H1 (cell line): ENCODE measurements around the gene SLC39A11. TPM values are rescaled to one million over a fixed set of nuclear protein-coding genes. Genes with fewer than 3 reads are reported as not detected.

Experiments
- CTCF ChIA-PET: fragments of 300-600 bp; sonication (Branson Sonifier 250); formaldehyde crosslinking; loops from one replicate; lab custom pipeline; 2021; ENCODE audit not compliant: partially characterized antibody; lab: Charles Lee
- POLR2A ChIA-PET: fragments of 300-600 bp; sonication (Branson Sonifier 250); formaldehyde crosslinking; loops from one replicate; lab custom pipeline; 2021; ENCODE audit warnings: inconsistent platforms; ENCODE audit not compliant: partially characterized antibody; lab: Charles Lee
- DNase-seq, 2 experiments: peaks; one replicate each; pipeline versions ENCODE4 v3.0.0 to v3.0.0-alpha.2; 2010 to 2022; ENCODE audit warnings: low spot score in 2 of 2, low read depth in 1 of 2, mixed read lengths in 1 of 2
- FAIRE-seq: peaks from 2 replicates; lab custom pipeline; 2011; peaks lifted over from hg19 to GRCh38; lab: Jason Lieb, UNC
- H2AFZ ChIP-seq: 2 replicates; pipeline ENCODE4 v1.8.1; 2012; ENCODE audit warnings: low read length, inconsistent platforms
- H2AK5ac ChIP-seq: 2 replicates; pipeline ENCODE4 v1.6.1; 2013; ENCODE audit warnings: low read depth, low read length
- H2BK120ac ChIP-seq: replicated peaks from 2 replicates; pipeline ENCODE3; 2013; ENCODE audit warnings: low read depth, low read length, inconsistent platforms
- H2BK12ac ChIP-seq: 2 replicates; pipeline ENCODE4 v1.6.1; 2013; ENCODE audit warnings: low read depth, low read length
- H2BK15ac ChIP-seq: 2 replicates; pipeline ENCODE4 v1.6.1; 2013; ENCODE audit warnings: low read length
- H2BK20ac ChIP-seq: 2 replicates; pipeline ENCODE4 v1.6.1; 2013; ENCODE audit warnings: low read length
- H2BK5ac ChIP-seq: 2 replicates; pipeline ENCODE4 v1.6.1; 2013; ENCODE audit warnings: low read depth, low read length
- H3K14ac ChIP-seq: 2 replicates; pipeline ENCODE4 v1.6.1; 2013; ENCODE audit warnings: inconsistent platforms; ENCODE audit not compliant: insufficient read length
- H3K18ac ChIP-seq: 2 replicates; pipeline ENCODE4 v1.6.1; 2013; ENCODE audit warnings: low read length; ENCODE audit errors: extremely low read depth
- H3K23ac ChIP-seq: 2 replicates; pipeline ENCODE4 v1.6.1; 2013; ENCODE audit warnings: inconsistent platforms; ENCODE audit not compliant: insufficient read length
- H3K23me2 ChIP-seq: 2 replicates; pipeline ENCODE4 v1.6.1; 2013; ENCODE audit warnings: low read depth, low read length
- H3K27ac ChIP-seq: 2 replicates; pipeline ENCODE4 v1.6.1; 2011; ENCODE audit warnings: low read depth, low read length, inconsistent platforms
- H3K27me3 ChIP-seq, 4 experiments: replicated peaks in 1 of 4; 1 replicate in 1 of 4; 2 replicates in 3 of 4; pipeline versions ENCODE4 v1.6.1 to v1.8.1; 2011 to 2013; ENCODE audit warnings: low read length in 3 of 4, mild to moderate bottlenecking in 3 of 4, inconsistent platforms in 2 of 4, mixed read lengths in 2 of 4, moderate library complexity in 1 of 4; ENCODE audit not compliant: control insufficient read depth in 3 of 4, insufficient read depth in 3 of 4; ENCODE audit errors: extremely low read depth in 1 of 4
- H3K36me3 ChIP-seq, 4 experiments: 2 replicates each; pipeline versions ENCODE4 v1.6.1 to v1.8.1; 2011 to 2013; ENCODE audit warnings: mild to moderate bottlenecking in 4 of 4, low read length in 3 of 4, moderate library complexity in 2 of 4, control low read depth in 1 of 4, inconsistent platforms in 1 of 4; ENCODE audit not compliant: insufficient read depth in 4 of 4, control insufficient read depth in 2 of 4
- H3K4ac ChIP-seq: replicated peaks from 2 replicates; pipeline ENCODE3; 2013; ENCODE audit warnings: low read length, low read depth, mixed read lengths, inconsistent platforms; ENCODE audit not compliant: insufficient read length
- H3K4me1 ChIP-seq, 4 experiments: replicated peaks in 1 of 4; 1 replicate in 1 of 4; 2 replicates in 3 of 4; pipeline versions ENCODE4 v1.6.1 to v1.8.1; 2011 to 2013; ENCODE audit warnings: low read length in 3 of 4, inconsistent platforms in 2 of 4, mixed read lengths in 1 of 4; ENCODE audit not compliant: insufficient read depth in 4 of 4, control insufficient read depth in 3 of 4
- H3K4me2 ChIP-seq, 2 experiments: 2 replicates each; pipeline versions ENCODE4 v1.6.1 to v1.8.1; 2011 to 2013; ENCODE audit warnings: low read depth in 2 of 2, low read length in 2 of 2, control low read depth in 1 of 2, inconsistent platforms in 1 of 2, mild to moderate bottlenecking in 1 of 2; ENCODE audit not compliant: insufficient read depth in 1 of 2
- H3K4me3 ChIP-seq, 4 experiments: fragments of 200-600, 300-600 bp in 1 of 4; sonication (generic), shearing (Covaris generic), sonication (Bioruptor Twin) in 1 of 4; 2 replicates each; pipeline versions ENCODE4 v1.5.1 to v1.8.1; 2011 to 2016; ENCODE audit warnings: low read length in 4 of 4, low read depth in 3 of 4, control low read depth in 2 of 4, inconsistent platforms in 2 of 4, mild to moderate bottlenecking in 2 of 4, mixed read lengths in 1 of 4, moderate library complexity in 1 of 4; ENCODE audit not compliant: insufficient read depth in 2 of 4; ENCODE audit errors: extremely low read depth in 1 of 4
- H3K56ac ChIP-seq: replicated peaks from 2 replicates; pipeline ENCODE3; 2013; ENCODE audit warnings: low read depth, mild to moderate bottlenecking, mixed read lengths, low read length, inconsistent platforms; ENCODE audit not compliant: insufficient read length
- H3K79me1 ChIP-seq: 2 replicates; pipeline ENCODE4 v1.6.1; 2013; ENCODE audit warnings: low read depth, low read length, control low read depth
- H3K79me2 ChIP-seq, 2 experiments: 2 replicates each; pipeline versions ENCODE4 v1.6.1 to v1.8.1; 2012 to 2013; ENCODE audit warnings: low read length in 2 of 2, mild to moderate bottlenecking in 2 of 2, inconsistent platforms in 1 of 2; ENCODE audit not compliant: insufficient read depth in 2 of 2, control insufficient read depth in 1 of 2
- H3K9ac ChIP-seq, 4 experiments: replicated peaks in 1 of 4; 1 replicate in 1 of 4; 2 replicates in 3 of 4; pipeline versions ENCODE4 v1.6.1 to v1.8.1; 2011 to 2013; ENCODE audit warnings: low read depth in 3 of 4, low read length in 3 of 4, control low read depth in 2 of 4, mild to moderate bottlenecking in 2 of 4, moderate library complexity in 2 of 4, inconsistent platforms in 1 of 4; ENCODE audit errors: extremely low read depth in 1 of 4
- H3K9me3 ChIP-seq, 2 experiments: 2 replicates each; pipeline versions ENCODE4 v1.6.1 to v1.8.1; 2012 to 2013; ENCODE audit warnings: mild to moderate bottlenecking in 2 of 2, moderate library complexity in 2 of 2, control low read depth in 1 of 2, inconsistent platforms in 1 of 2, low read depth in 1 of 2, low read length in 1 of 2, mixed read lengths in 1 of 2; ENCODE audit not compliant: insufficient read depth in 2 of 2
- H4K20me1 ChIP-seq, 2 experiments: replicated peaks in 1 of 2; 2 replicates each; pipeline versions ENCODE3 to v1.8.1; 2011 to 2013; ENCODE audit warnings: inconsistent platforms in 2 of 2, low read length in 2 of 2, mild to moderate bottlenecking in 1 of 2; ENCODE audit not compliant: insufficient read depth in 2 of 2, control insufficient read depth in 1 of 2
- H4K5ac ChIP-seq: 2 replicates; pipeline ENCODE4 v1.6.1; 2013; ENCODE audit warnings: low read length, low read depth, mixed read lengths, inconsistent platforms; ENCODE audit not compliant: insufficient read length
- H4K8ac ChIP-seq: 2 replicates; pipeline ENCODE4 v1.8.0; 2013; ENCODE audit warnings: mild to moderate bottlenecking, moderate library complexity, low read length, inconsistent platforms; ENCODE audit not compliant: insufficient read depth; ENCODE audit errors: extremely low read depth
- H4K91ac ChIP-seq: replicated peaks from 2 replicates; pipeline ENCODE3; 2013; ENCODE audit warnings: low read length, mixed read lengths, inconsistent platforms; ENCODE audit not compliant: insufficient read length
- HDAC2 ChIP-seq, 2 experiments: fragments of 300-600 bp in 1 of 2; sonication (generic) in 1 of 2; IDR thresholded peaks; 2 replicates each; pipeline ENCODE4 v1.6.1; 2011 to 2012; ENCODE audit warnings: low read depth in 2 of 2, low read length in 2 of 2, mild to moderate bottlenecking in 2 of 2, moderate library complexity in 2 of 2, borderline replicate concordance in 1 of 2, inconsistent platforms in 1 of 2
- HDAC6 ChIP-seq: IDR thresholded peaks from one replicate; pipeline ENCODE4 v1.7.1; 2012; ENCODE audit warnings: low read depth, mild to moderate bottlenecking, inconsistent platforms, low read length, moderate library complexity
- PHF8 ChIP-seq: fragments of 200-600 bp; sonication (generic); conservative IDR thresholded peaks from 2 replicates; pipeline ENCODE4 v1.7.1; 2012; ENCODE audit warnings: low read depth, mild to moderate bottlenecking, inconsistent platforms, low read length, moderate library complexity
- RFX5 ChIP-seq: IDR thresholded peaks from 2 replicates; pipeline ENCODE4 v1.6.1; 2011; ENCODE audit warnings: low read depth, low read length, improper control_type of control experiment, borderline replicate concordance
- SIN3A ChIP-seq, 2 experiments: IDR thresholded peaks in 1 of 2; conservative IDR thresholded peaks in 1 of 2; 2 replicates each; pipeline ENCODE4 v1.6.1; 2011 to 2012; ENCODE audit warnings: low read length in 2 of 2, improper control_type of control experiment in 1 of 2, low read depth in 1 of 2, mild to moderate bottlenecking in 1 of 2
- SIX5 ChIP-seq: IDR thresholded peaks from 2 replicates; pipeline ENCODE4 v1.6.1; 2011; ENCODE audit warnings: mild to moderate bottlenecking, low read depth, low read length
- WGBS, 2 experiments: shearing (Covaris generic) in 1 of 2; methylation state at CpG; one replicate each; pipeline versions ENCODE4 v1.1.6 to v1.1.7; 2013 to 2015; ENCODE audit warnings: low lambda C conversion rate in 2 of 2, mixed read lengths in 2 of 2, inconsistent platforms in 1 of 2, low coverage in 1 of 2, missing lambda C conversion rate in 1 of 2; ENCODE audit not compliant: insufficient replicate concordance in 2 of 2, insufficient coverage in 1 of 2, insufficient read length in 1 of 2; ENCODE audit errors: extremely low coverage in 1 of 2, missing lambda C conversion rate in 1 of 2; 5-methylcytosine and 5-hydroxymethylcytosine counted together
- polyA plus RNA-seq, 7 experiments: library from polyadenylated mRNA; depleted of rRNA in 3 of 7; stranded (reverse) in 5 of 7; unstranded in 2 of 7; fragments of >200 nt in 5 of 7; fragments of 200-250 nt in 2 of 7; gene quantifications; 1 replicate in 5 of 7; 2 replicates in 1 of 7; 4 replicates in 1 of 7; pipeline versions ENCODE4 v1.2.1 to v1.2.3, GENCODE V29; 2011 to 2013; ENCODE audit warnings: missing spikeins in 2 of 7, mixed read lengths in 2 of 7
- total RNA-seq: library from RNA; stranded (reverse); fragmentation: NEBNext Ultra II Directional; extraction: Animal tissue kit (Norgen Biotek cat#: 25700); gene quantifications from 2 replicates; pipeline ENCODE4 v1.2.1, GENCODE V29; 2021
- TF ChIP-seq, protein P1 (sequence below): IDR thresholded peaks from 2 replicates; pipeline ENCODE4 v1.6.1; 2011; ENCODE audit warnings: low read depth, mild to moderate bottlenecking, low read length; ENCODE audit not compliant: insufficient read depth

SLC39A11 gene
- total and polyA plus RNA-seq, 2 of the 8 experiments (the other 6 are each of a cell fraction or from before 2014, with no cell fraction given), result 12.2 to 19.6 TPM

DNA sequence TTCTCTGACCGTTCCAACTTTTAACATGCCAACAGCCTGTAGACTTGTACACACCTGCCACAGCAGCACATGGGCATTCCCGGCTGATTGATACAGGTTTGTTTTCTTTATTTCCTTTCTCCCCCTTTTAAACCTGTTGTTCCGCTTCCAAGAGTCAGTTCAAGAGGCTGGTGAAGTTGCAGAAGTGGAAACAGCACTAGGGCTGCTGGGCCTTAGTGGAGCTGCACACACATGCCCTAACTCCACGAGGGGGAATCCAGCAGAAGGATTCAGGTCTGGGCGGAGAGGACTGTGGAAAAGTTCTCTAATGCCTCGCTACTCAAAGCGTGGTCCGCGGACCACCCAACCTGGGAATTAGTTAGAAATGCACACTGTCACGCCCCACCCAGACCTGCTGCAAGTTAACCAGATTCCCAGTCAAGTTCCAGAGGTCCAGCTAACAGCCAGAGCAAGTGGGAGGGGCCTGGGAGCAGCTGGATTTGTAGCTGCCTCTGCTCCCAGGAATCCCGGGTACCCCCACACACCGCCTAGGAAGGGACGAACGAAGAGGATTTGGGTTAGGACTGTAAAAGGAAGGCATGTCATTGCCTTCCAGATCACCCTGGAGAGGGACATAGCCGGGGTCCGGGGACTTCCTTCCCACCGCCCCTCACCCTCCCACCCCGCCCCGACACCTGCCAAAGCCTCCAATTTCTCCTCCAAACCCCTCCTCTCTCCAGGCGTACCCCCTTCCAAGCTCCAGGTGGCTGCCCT, 542 bp downstream of the SLC39A11 start:
- H3K27me3 ChIP-seq, result 0 out of 7 replicates have a peak, but pooled peaks cover 0 to 2% (median 0%) of the 10 kb centered on the region in 4 experiments
- no peak overlapping the region for H3K4ac ChIP-seq
- H3K23me2 ChIP-seq, result peaks cover 8% of the 10 kb centered on the region
- no peak overlapping the region for H2BK15ac ChIP-seq
- POLR2A ChIA-PET, result interaction anchor here (1.0 to 2.0 kb wide), 3 partner anchors 35 to 101 kb away, joined by 3 to 5 read pairs (median 4); partner anchors contain the start of gene COG1
- H2BK20ac ChIP-seq, result 0 out of 2 replicates have a peak overlapping the region, but pooled peaks have one; percentile 23
- CTCF ChIA-PET, result interaction anchor here (0.8 to 1.9 kb wide), 6 partner anchors 17 to 106 kb away, joined by 3 to 6 read pairs (median 3); no protein-coding TSS in a partner anchor
- peak overlapping the region; percentile 63 for H3K56ac ChIP-seq
- no peak overlapping the region for H2AK5ac ChIP-seq
- H3K4me2 ChIP-seq, result peak overlapping the region; percentile 77 to 82
- H4K8ac ChIP-seq, result no peak overlapping the region
- no peaks in the 10 kb centered on the region for H3K79me1 ChIP-seq
- H3K14ac ChIP-seq, result no peak overlapping the region
- DNase-seq (no peak), FAIRE-seq (no peak)
- no peak overlapping the region; a peak in 1 of 7 replicates for H3K9ac ChIP-seq
- H2BK5ac ChIP-seq, result no peak overlapping the region; the same call in 1 of the 2 replicates
- peaks cover 0 to 4% of the 10 kb centered on the region in 2 experiments; a peak in 1 of 4 replicates for H3K79me2 ChIP-seq
- H3K27ac ChIP-seq, result no peak overlapping the region
- no peak overlapping the region for H3K23ac ChIP-seq
- H2AFZ ChIP-seq, result no peak overlapping the region; the same call in 1 of the 2 replicates
- no peak overlapping the region; the same call in 1 of the 2 replicates for H2BK12ac ChIP-seq
- WGBS, 2 experiments, result 22% methylated on average over 16 of the region's 20 CpGs; no CpG with 5 or more reads in 1 of the 2 experiments
- peak overlapping the region; percentile 77 to 81 (median 79) for H3K4me3 ChIP-seq
- peaks cover 0 to 2% (median 0%) of the 10 kb centered on the region in 4 experiments; a peak in 3 of 8 replicates for H3K36me3 ChIP-seq
- no peaks in the 10 kb centered on the region for H3K9me3 ChIP-seq
- peaks cover 7 to 9% (median 8%) of the 10 kb centered on the region in 4 experiments for H3K4me1 ChIP-seq
- H2BK120ac ChIP-seq, result no peak overlapping the region
- peak overlapping the region; percentile 53; the same call in 1 of the 2 replicates for H3K18ac ChIP-seq
- H4K91ac ChIP-seq, result no peak overlapping the region
- peak overlapping the region; percentile 52 for H4K5ac ChIP-seq
- no peaks in the 10 kb centered on the region for H4K20me1 ChIP-seq
- TF ChIP-seq SIX5 (no peak), PHF8 (no peak), RFX5 (no peak), HDAC6 (no peak), SIN3A (conservative IDR thresholded peaks at IDR 0.05 in 1 of 2, IDR thresholded peaks at IDR 0.05 in 1 of 2; ENCODE audit: low read depth in 1 of 2, low read length in 2 of 2) (0 out of 4 replicates have a peak, but pooled peaks of 1 of the 2 experiments have one; percentile 36), HDAC2 (IDR thresholded peaks at IDR 0.05; ENCODE audit: borderline replicate concordance in 1 of 2, low read depth in 2 of 2, low read length in 2 of 2) (peak; percentile 20 to 60; a peak in 2 of 4 replicates)
- TF ChIP-seq, protein P1, sequence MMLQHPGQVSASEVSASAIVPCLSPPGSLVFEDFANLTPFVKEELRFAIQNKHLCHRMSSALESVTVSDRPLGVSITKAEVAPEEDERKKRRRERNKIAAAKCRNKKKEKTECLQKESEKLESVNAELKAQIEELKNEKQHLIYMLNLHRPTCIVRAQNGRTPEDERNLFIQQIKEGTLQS, result no peak
